NT2/D1 (cell line): ENCODE measurements around the gene SLC25A34.

Experiments used
- DNase-seq: peaks from one replicate; pipeline ENCODE4 v3.0.0-alpha.2; 2011; ENCODE audit warnings: low read depth, low spot score
- H3K27me3 ChIP-seq: 2 replicates; pipeline ENCODE4 v1.6.0; 2011; ENCODE audit warnings: mild to moderate bottlenecking; ENCODE audit not compliant: insufficient read length, insufficient read depth
- H3K36me3 ChIP-seq: 2 replicates; pipeline ENCODE4 v1.6.1; 2011; ENCODE audit warnings: mild to moderate bottlenecking, low read length, mixed read lengths; ENCODE audit not compliant: insufficient read depth, insufficient read length
- H3K4me1 ChIP-seq: 2 replicates; pipeline ENCODE4 v1.5.1; 2011; ENCODE audit not compliant: insufficient read depth, insufficient read length
- H3K4me3 ChIP-seq: 2 replicates; pipeline ENCODE4 v1.5.1; 2011; ENCODE audit warnings: low read depth; ENCODE audit not compliant: insufficient read length
- H3K9ac ChIP-seq: 2 replicates; pipeline ENCODE4 v1.6.0; 2011; ENCODE audit warnings: low read depth; ENCODE audit not compliant: insufficient read length
- H3K9me3 ChIP-seq: 2 replicates; pipeline ENCODE4 v1.5.1; 2011; ENCODE audit warnings: mild to moderate bottlenecking, low read length; ENCODE audit not compliant: insufficient read depth
- SUZ12 ChIP-seq: IDR thresholded peaks from 2 replicates; pipeline ENCODE4 v1.6.1; 2011; ENCODE audit not compliant: insufficient read length, insufficient read depth; ENCODE audit errors: extremely low read depth
- YY1 ChIP-seq: IDR thresholded peaks from 2 replicates; pipeline ENCODE4 v1.6.1; 2011; ENCODE audit not compliant: insufficient read length, insufficient read depth
- ZNF274 ChIP-seq: IDR thresholded peaks from 2 replicates; pipeline ENCODE4 v1.6.1; 2011; ENCODE audit warnings: mild to moderate bottlenecking, low read depth, low read length

SLC25A34 gene

DNA sequence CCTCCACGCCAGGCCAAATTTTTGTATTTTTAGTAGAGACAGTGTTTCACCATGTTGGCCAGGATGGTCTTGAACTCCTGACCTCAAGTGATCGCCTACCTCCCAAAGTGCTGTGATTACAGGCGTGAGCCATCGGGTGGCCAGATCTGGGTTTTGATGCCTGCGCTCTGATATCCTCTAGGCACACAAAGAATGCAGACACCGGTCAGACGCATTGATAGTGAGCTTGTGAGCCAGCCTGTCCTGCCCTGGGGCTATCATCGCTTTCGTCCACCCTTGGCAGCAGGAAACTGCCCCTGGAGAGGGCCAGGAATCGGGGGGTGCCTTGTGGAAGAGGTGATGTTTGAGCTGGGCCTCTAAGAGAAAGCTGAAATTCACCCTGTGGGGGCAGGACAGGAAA, 26.5 kb downstream of the SLC25A34 start:
- H3K9me3 ChIP-seq = no peaks in the 10 kb centered on the region
- no peak for TF ChIP-seq SUZ12
- no peak for TF ChIP-seq YY1
- no peak for TF ChIP-seq ZNF274
- peaks cover 4% of the 10 kb centered on the region for H3K27me3 ChIP-seq

DNA sequence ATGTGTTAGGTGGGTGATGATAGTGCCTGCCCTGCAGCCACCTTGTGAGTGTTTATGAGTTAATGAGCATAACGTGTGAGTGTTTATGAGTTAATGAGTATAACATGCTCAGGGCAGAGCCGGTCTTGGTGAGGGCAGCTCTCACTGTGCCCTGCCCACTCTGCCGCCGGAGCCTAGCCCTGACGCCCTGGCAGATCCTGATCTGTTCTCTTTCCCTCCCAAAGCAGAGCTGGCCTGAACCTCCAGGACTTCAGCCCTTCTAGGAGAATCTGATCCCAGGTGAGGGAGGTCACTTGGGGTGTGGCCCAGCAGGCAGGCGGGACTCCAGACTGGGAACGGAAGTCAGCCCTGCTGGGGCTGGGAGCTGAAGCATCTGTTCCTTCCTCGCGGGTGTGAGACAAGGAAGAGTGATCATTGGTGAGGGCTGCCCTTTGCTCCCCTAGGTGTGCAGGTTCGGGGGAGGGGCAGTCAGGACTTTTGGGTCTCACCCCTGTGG, 28.3 kb downstream of the SLC25A34 start:
- no peak for DNase-seq
- peaks cover 17% of the 10 kb centered on the region for H3K4me1 ChIP-seq
- H3K36me3 ChIP-seq = peaks cover 43% of the 10 kb centered on the region
- no peaks in the 10 kb centered on the region for H3K9me3 ChIP-seq
- H3K4me3 ChIP-seq = no peak overlapping the region
- TF ChIP-seq ZNF274 (no peak), YY1 (no peak), SUZ12 (no peak)
- no peaks in the 10 kb centered on the region for H3K27me3 ChIP-seq
- H3K9ac ChIP-seq = no peak overlapping the region

More for the DNA sequence above, 26.5 kb downstream of the SLC25A34 start:
- DNase-seq = no peak
- H3K9ac ChIP-seq = no peak overlapping the region
- H3K4me1 ChIP-seq = peaks cover 21% of the 10 kb centered on the region
- peaks cover 28% of the 10 kb centered on the region for H3K36me3 ChIP-seq
- no peak overlapping the region for H3K4me3 ChIP-seq

DNA sequence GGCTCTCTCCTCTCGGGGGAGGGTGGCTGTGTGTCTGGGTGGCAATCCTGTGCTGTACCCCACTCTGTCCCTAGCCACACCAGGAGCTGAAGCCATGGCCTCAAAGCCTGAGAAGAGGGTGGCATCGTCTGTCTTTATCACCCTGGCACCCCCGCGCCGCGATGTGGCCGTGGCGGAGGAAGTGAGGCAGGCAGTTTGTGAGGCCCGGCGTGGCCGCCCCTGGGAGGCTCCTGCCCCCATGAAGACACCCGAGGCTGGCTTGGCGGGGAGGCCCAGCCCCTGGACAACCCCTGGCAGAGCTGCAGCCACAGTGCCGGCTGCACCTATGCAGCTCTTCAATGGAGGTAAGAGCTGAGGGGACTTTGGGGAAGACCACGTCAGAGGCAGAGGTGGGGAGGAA, 28.8 kb downstream of the SLC25A34 start:
- TF ChIP-seq YY1 = no peak
- no peak for TF ChIP-seq SUZ12
- no peak for TF ChIP-seq ZNF274
- H3K9ac ChIP-seq = no peak overlapping the region
- no peaks in the 10 kb centered on the region for H3K9me3 ChIP-seq
- no peak for DNase-seq
- peaks cover 17% of the 10 kb centered on the region for H3K4me1 ChIP-seq
- no peaks in the 10 kb centered on the region for H3K27me3 ChIP-seq
- peaks cover 45% of the 10 kb centered on the region for H3K36me3 ChIP-seq
- no peak overlapping the region for H3K4me3 ChIP-seq

DNA sequence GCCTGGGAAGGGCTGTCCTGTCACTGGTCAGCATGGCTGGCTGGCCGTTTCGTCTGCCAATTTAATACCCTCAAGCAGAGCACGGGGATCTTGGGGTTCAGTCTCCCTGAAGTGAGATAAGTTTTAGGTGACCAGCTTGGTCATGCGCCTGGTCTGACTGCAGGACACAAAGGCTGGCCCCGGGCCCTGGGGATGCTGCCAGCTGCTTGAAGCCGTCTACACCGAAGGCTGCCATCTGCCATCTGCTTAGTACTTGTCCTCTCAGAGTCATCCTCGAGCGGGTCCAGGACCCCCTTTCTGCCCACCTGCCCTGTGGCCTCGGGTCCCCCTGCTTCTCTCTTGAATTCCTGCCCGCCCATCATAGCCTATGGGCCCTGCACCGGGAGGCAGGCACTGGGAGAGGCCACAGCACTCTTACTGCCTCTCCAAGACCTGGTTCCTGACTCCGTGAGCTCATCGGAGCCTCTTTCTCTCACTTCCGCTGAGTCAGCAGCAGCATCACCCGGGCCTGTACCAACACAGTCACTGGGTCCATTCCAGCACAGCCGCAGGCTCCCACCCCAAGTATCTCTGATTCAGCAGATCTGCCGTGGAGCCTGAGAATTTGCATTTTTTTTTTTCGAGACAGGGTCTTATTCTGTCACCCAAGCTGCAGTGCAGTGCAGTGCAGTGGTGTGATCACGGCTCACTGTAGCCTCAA, 29.6 kb downstream of the SLC25A34 start:
- TF ChIP-seq YY1 = no peak
- TF ChIP-seq SUZ12 = no peak
- TF ChIP-seq ZNF274 = no peak
- DNase-seq = no peak
- H3K36me3 ChIP-seq = peaks cover 52% of the 10 kb centered on the region
- H3K9me3 ChIP-seq = no peaks in the 10 kb centered on the region
- no peak overlapping the region for H3K9ac ChIP-seq
- H3K4me1 ChIP-seq = peaks cover 17% of the 10 kb centered on the region
- no peaks in the 10 kb centered on the region for H3K27me3 ChIP-seq
- no peak overlapping the region for H3K4me3 ChIP-seq

DNA sequence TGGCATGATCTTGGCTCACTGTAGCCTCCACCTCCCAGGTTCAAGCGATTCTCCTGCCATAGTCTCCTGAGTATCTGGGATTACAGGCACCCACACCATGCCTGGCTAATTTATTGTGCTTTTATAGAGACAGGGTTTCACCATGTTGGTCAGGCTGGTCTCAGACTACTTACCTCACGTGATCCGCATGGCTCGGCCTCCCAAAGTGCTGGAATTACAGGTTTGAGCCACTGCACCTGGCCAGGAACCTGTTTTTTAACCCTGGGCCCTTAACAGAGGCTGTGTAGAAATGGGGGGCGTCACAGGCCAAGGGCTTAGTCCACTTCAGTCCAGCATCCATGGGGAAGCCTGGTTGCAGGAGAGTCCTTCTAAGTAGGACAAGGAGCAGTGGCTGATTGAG, 31.9 kb downstream of the SLC25A34 start:
- H3K4me1 ChIP-seq = peaks cover 14% of the 10 kb centered on the region
- H3K9me3 ChIP-seq = no peaks in the 10 kb centered on the region
- no peak overlapping the region for H3K4me3 ChIP-seq
- H3K27me3 ChIP-seq = no peaks in the 10 kb centered on the region
- no peak for DNase-seq
- H3K9ac ChIP-seq = no peak overlapping the region
- H3K36me3 ChIP-seq = peaks cover 69% of the 10 kb centered on the region
- TF ChIP-seq SUZ12 (no peak), ZNF274 (no peak), YY1 (no peak)

DNA sequence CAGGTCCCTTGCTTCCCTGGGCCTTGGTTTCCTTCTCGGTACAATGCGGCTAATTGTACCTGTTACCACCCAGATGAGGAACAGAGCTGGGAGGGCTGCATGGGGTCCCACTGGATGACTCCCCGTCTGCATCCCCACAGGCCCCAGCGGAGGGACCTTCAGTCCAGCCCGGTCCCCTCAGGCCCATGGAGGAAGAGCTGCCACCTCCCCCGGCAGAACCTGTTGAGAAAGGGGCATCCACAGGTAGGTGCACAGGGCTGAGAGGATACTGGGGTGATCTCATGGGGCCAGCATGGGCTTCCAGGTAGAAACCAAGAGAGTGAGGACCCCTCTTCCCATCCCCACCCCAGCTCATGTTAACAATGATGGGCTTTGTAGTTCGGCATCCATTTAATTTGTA, 32.3 kb downstream of the SLC25A34 start:
- H3K27me3 ChIP-seq = no peaks in the 10 kb centered on the region
- TF ChIP-seq YY1 (no peak), ZNF274 (no peak), SUZ12 (no peak)

DNA sequence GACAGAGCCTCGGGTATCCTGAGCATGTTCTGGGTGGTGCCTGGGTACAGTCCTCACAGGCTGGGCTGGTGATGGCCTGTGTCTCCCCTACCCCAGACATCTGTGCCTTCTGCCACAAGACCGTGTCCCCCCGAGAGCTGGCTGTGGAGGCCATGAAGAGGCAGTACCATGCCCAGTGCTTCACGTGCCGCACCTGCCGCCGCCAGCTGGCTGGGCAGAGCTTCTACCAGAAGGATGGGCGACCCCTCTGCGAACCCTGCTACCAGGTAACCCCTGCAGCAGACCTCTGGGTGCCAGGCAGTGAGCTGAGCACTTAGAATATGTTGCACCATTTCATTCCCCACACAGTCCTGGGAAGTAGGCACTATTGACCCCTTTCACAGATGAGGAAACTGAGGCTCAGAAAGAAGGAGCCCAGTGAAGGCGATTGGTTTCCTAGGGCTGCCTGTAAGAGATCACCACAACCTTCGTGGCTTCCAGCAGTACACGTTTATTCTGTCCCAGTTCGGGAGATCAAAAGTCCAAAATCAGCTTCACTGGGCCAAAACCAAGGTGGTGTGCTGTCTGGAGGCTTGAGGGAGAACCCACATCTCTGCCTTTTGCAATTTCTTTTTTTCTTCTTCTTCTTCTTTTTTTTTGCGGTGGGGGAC, 34.4 kb downstream of the SLC25A34 start:
- Histone ChIP-seq H3K36me3 (peaks cover 60% of the 10 kb centered on the region), H3K9me3 (no peaks in the 10 kb centered on the region), H3K27me3 (no peaks in the 10 kb centered on the region), H3K9ac (no peak overlapping the region), H3K4me1 (peaks cover 5% of the 10 kb centered on the region), H3K4me3 (no peak overlapping the region)
- no peak for TF ChIP-seq YY1
- TF ChIP-seq SUZ12 = no peak
- TF ChIP-seq ZNF274 = no peak
- no peak for DNase-seq

More for the DNA sequence above, 32.3 kb downstream of the SLC25A34 start:
- Histone ChIP-seq H3K9me3 (no peaks in the 10 kb centered on the region), H3K4me1 (peaks cover 14% of the 10 kb centered on the region), H3K36me3 (peaks cover 69% of the 10 kb centered on the region), H3K9ac (no peak overlapping the region), H3K4me3 (no peak overlapping the region)
- DNase-seq = no peak
